ENCODE results near the gene STAG1. TPM values are rescaled to one million over a fixed set of nuclear protein-coding genes. Genes with fewer than 3 reads are reported as not detected.

Gene STAG1
- total and polyA plus RNA-seq, 2 of the 13 experiments (the other 11 are each of a cell fraction or from before 2014, with no cell fraction given) = 6.2 to 25.9 TPM

DNA sequence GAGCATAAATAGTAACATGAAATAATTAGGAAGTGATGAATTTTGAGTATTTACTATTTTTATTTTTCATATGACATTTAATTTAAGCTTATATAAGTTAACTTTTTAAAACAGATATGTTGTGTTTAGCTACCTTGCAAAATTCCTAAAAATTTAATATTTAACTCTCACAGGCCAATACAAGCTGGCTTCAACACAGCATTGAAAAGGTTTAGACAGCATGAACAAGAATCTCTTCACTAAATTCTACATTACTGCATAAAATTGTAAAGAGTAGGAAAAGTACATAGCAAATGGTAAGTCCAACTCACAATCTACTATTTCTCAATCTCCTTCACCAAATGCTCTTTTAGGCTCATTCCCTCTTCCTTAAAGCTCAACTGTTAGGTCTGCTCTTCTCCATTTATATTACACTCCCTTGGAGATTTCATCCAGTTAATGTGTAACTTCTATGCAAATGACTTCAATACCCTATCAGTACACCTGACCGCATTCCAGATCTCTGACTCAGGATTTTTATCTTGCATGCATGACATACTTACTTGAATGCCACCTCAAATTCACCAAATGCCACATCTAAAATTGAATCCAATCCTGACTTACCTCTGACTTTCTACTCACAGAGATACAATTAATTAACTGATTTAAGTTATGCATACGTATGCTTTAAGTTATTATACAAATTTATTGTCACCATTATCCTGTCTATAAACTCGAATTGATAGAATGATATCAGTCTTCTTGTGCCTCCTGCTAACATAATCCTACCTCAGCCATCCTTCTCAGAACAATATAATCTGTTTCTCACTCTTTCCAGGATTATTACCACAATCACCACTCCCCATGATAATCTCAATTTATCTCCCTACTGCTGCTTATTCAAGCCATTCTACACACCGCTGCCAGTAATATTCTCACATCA lies 127.0 kb downstream of the STAG1 start:
- intact Hi-C loops (cut with micrococcal nuclease; ENCODE audit: unreplicated experiment) = loop anchor here (5.0 kb wide), 1 partner anchor 107 kb away; no protein-coding TSS in a partner anchor
- Histone ChIP-seq H3K9me3 (ENCODE audit: low read length) (no peaks in the 10 kb centered on the region), H3K36me3 (replicated peaks in 1 of 2; ENCODE audit: control insufficient read depth in 1 of 2, insufficient read depth in 2 of 2, low read length in 2 of 2) (peaks cover 0 to 4% of the 10 kb centered on the region in 2 experiments; a peak in 2 of 5 replicates), H3K27ac (ENCODE audit: extremely low read length, insufficient read depth, low read length) (peak overlapping the region; percentile 49), H2AFZ (ENCODE audit: low read length) (no peak overlapping the region), H4K20me1 (ENCODE audit: insufficient read depth, low read length) (no peaks in the 10 kb centered on the region), H3K79me2 (ENCODE audit: insufficient read depth, low read length) (peaks cover 14% of the 10 kb centered on the region), H3K4me2 (ENCODE audit: low read depth, low read length) (peak overlapping the region; percentile 47), H3K4me3 (replicated peaks in 1 of 3; ENCODE audit: insufficient read depth in 1 of 3, low read depth in 2 of 3, low read length in 3 of 3) (no peak overlapping the region), H3K27me3 (ENCODE audit: control insufficient read depth in 1 of 2, insufficient read depth in 2 of 2, low read length in 2 of 2) (no peaks in the 10 kb centered on the region), H3K4me1 (ENCODE audit: insufficient read depth, low read length) (peaks cover 19% of the 10 kb centered on the region), H3K9ac (ENCODE audit: insufficient read depth, low read depth, low read length) (no peak overlapping the region)
- POLR2A ChIA-PET = interaction anchor here (1.7 kb wide), 1 partner anchor 127 kb away, joined by 5 read pairs; the partner anchor contains the start of gene STAG1
- ATAC-seq (peak; percentile 98), DNase-seq (ENCODE audit: low spot score) (peak; percentile 90), FAIRE-seq (peak; percentile 66)
- in situ Hi-C loops (cut with HindIII; ENCODE audit: extremely low pct_ligation_motif_present, low pct_unique_long_range_greater_than_20kb) = no loop called here
- 71% methylated on average over 4 of the region's 4 CpGs for WGBS (ENCODE audit: low lambda C conversion rate)
- CTCF ChIA-PET (ENCODE audit: low intra/inter-chr PET ratio, low total read pairs) = no interaction called here
- no TSS peak for BruUV-seq (replicated peaks)
- TF ChIP-seq, protein P1, sequence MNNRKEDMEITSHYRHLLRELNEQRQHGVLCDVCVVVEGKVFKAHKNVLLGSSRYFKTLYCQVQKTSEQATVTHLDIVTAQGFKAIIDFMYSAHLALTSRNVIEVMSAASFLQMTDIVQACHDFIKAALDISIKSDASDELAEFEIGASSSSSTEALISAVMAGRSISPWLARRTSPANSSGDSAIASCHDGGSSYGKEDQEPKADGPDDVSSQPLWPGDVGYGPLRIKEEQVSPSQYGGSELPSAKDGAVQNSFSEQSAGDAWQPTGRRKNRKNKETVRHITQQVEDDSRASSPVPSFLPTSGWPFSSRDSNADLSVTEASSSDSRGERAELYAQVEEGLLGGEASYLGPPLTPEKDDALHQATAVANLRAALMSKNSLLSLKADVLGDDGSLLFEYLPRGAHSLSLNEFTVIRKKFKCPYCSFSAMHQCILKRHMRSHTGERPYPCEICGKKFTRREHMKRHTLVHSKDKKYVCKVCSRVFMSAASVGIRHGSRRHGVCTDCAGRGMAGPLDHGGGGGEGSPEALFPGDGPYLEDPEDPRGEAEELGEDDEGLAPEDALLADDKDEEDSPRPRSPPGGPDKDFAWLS (CRISPR knock-in tag; IDR thresholded peaks at IDR 0.05; ENCODE audit: borderline replicate concordance) = no peak
- TF ChIP-seq, protein P2, sequence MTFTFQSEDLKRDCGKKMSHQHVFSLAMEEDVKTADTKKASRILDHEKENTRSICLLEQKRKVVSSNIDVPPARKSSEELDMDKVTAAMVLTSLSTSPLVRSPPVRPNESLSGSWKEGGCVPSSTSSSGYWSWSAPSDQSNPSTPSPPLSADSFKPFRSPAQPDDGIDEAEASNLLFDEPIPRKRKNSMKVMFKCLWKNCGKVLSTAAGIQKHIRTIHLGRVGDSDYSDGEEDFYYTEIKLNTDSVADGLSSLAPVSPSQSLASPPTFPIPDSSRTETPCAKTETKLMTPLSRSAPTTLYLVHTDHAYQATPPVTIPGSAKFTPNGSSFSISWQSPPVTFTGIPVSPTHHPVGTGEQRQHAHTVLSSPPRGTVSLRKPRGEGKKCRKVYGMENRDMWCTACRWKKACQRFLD (CRISPR knock-in tag; IDR thresholded peaks at IDR 0.05; ENCODE audit: borderline replicate concordance) = no peak
- TF ChIP-seq TEAD3 (CRISPR knock-in tag; optimal IDR thresholded peaks at IDR 0.05; ENCODE audit: borderline replicate concordance) (peak; percentile 96), HMG20B (CRISPR knock-in tag; conservative IDR thresholded peaks at IDR 0.05) (no peak), TOE1 (CRISPR knock-in tag; IDR thresholded peaks at IDR 0.05) (no peak), ZNF235 (CRISPR knock-in tag; IDR thresholded peaks at IDR 0.05; ENCODE audit: borderline replicate concordance) (no peak), PHF8 (CRISPR knock-in tag; IDR thresholded peaks at IDR 0.05) (no peak), JUNB (CRISPR knock-in tag; IDR thresholded peaks at IDR 0.05; ENCODE audit: borderline replicate concordance) (peak; percentile 19; the same call in 1 of the 2 replicates), NFIB (CRISPR knock-in tag; IDR thresholded peaks at IDR 0.05; ENCODE audit: borderline replicate concordance) (no peak), SCMH1 (CRISPR knock-in tag; IDR thresholded peaks at IDR 0.05; ENCODE audit: borderline replicate concordance) (no peak), ZNF678 (CRISPR knock-in tag; IDR thresholded peaks at IDR 0.05) (no peak), ZNF180 (CRISPR knock-in tag; IDR thresholded peaks at IDR 0.05; ENCODE audit: borderline replicate concordance, low read depth) (no peak)
- TF ChIP-seq, protein P3, sequence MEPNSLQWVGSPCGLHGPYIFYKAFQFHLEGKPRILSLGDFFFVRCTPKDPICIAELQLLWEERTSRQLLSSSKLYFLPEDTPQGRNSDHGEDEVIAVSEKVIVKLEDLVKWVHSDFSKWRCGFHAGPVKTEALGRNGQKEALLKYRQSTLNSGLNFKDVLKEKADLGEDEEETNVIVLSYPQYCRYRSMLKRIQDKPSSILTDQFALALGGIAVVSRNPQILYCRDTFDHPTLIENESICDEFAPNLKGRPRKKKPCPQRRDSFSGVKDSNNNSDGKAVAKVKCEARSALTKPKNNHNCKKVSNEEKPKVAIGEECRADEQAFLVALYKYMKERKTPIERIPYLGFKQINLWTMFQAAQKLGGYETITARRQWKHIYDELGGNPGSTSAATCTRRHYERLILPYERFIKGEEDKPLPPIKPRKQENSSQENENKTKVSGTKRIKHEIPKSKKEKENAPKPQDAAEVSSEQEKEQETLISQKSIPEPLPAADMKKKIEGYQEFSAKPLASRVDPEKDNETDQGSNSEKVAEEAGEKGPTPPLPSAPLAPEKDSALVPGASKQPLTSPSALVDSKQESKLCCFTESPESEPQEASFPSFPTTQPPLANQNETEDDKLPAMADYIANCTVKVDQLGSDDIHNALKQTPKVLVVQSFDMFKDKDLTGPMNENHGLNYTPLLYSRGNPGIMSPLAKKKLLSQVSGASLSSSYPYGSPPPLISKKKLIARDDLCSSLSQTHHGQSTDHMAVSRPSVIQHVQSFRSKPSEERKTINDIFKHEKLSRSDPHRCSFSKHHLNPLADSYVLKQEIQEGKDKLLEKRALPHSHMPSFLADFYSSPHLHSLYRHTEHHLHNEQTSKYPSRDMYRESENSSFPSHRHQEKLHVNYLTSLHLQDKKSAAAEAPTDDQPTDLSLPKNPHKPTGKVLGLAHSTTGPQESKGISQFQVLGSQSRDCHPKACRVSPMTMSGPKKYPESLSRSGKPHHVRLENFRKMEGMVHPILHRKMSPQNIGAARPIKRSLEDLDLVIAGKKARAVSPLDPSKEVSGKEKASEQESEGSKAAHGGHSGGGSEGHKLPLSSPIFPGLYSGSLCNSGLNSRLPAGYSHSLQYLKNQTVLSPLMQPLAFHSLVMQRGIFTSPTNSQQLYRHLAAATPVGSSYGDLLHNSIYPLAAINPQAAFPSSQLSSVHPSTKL (CRISPR knock-in tag; IDR thresholded peaks at IDR 0.05) = peak; percentile 40; the same call in 1 of the 2 replicates
- TF ChIP-seq, protein P4, sequence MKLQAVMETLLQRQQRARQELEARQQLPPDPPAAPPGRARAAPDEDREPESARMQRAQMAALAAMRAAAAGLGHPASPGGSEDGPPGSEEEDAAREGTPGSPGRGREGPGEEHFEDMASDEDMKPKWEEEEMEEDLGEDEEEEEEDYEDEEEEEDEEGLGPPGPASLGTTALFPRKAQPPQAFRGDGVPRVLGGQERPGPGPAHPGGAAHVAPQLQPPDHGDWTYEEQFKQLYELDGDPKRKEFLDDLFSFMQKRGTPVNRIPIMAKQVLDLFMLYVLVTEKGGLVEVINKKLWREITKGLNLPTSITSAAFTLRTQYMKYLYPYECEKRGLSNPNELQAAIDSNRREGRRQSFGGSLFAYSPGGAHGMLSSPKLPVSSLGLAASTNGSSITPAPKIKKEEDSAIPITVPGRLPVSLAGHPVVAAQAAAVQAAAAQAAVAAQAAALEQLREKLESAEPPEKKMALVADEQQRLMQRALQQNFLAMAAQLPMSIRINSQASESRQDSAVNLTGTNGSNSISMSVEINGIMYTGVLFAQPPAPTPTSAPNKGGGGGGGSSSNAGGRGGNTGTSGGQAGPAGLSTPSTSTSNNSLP (IDR thresholded peaks at IDR 0.05; ENCODE audit: low read depth, low read length) = peak; percentile 61; the same call in 1 of the 2 replicates

All from HepG2 (cell line).